ENCODE data around the gene UCP3.

UCP3 gene

DNA sequence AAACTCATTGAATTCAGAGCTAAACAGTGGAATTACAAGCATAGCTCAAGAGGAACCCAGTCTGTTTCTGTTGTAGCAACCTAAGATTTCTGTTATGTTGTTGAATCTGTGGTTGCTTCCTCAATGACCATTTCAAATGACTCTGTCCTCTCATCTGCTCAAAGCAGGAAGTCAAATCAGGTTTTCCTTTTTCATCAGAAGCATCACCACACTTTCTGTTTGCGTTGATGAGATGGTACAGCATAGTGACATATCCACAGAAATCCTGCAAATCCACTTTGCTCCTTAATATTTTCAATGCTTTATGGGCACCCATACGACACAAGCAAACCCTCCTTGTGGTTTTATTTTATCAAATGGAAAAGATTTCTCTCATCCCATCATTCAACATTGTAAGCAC, 13.6 kb downstream of the UCP3 start:
- Histone ChIP-seq H3K27me3 (ENCODE audit: low read length) (no peaks in the 10 kb centered on the region), H3K9me2 (replicated peaks; ENCODE audit: insufficient read depth, low read length) (no peaks in the 10 kb centered on the region), H3K36me3 (ENCODE audit: low read length) (no peaks in the 10 kb centered on the region), H3K9me3 (ENCODE audit: insufficient read depth, low read length) (no peaks in the 10 kb centered on the region), H3F3A (ENCODE audit: insufficient read depth) (0 out of 2 replicates have a peak, but pooled peaks cover 7% of the 10 kb centered on the region), H3K27ac (ENCODE audit: low read depth, low read length) (peak overlapping the region; percentile 28), H2AFZ (ENCODE audit: low read depth, low read length, severe bottlenecking) (no peak overlapping the region), H3K79me2 (ENCODE audit: insufficient read depth, low read length) (no peaks in the 10 kb centered on the region), H3K4me2 (ENCODE audit: low read depth, low read length, poor library complexity, severe bottlenecking) (peak overlapping the region; percentile 19), H4K20me1 (ENCODE audit: low read depth, low read length) (no peaks in the 10 kb centered on the region), H3K9ac (ENCODE audit: low read length) (no peak overlapping the region), H3K4me3 (ENCODE audit: insufficient read depth, low read length, poor library complexity, severe bottlenecking) (no peak overlapping the region)
- TF ChIP-seq CTCF (IDR thresholded peaks at IDR 0.05; ENCODE audit: insufficient read depth, low read length, poor library complexity, severe bottlenecking) (no peak), EZH2phosphoT487 (conservative IDR thresholded peaks at IDR 0.05; ENCODE audit: low read length) (no peak)

DNA sequence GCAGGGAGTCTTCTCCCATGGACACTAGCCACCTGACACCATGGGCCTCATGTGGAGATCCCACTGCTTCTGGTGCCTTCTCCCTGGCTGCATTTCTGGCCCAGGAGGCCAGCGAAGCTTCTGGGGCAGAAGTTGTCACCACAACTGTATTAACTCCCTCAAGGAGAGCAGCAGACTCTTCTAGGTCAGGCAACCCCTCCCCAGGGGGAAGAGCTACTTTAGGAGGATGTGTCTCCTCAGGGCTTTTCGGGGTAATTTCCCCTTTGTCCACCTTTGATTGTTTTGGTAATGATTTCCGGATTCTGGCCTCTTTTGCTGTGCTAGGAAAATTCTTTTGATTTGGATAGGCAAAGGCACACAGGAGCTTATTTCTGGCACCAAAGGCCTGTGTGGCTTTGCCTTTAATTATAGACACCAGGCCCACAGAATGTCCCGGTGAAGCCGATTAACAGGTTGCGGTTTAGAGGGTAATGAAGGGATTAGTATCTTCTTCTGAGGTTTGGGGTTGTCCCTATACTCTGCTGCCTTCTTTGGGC, 17.3 kb downstream of the UCP3 start:
- H3K79me2 ChIP-seq (ENCODE audit: insufficient read depth, low read length), result no peaks in the 10 kb centered on the region
- H3K9me2 ChIP-seq (replicated peaks; ENCODE audit: insufficient read depth, low read length), result no peaks in the 10 kb centered on the region
- H3K4me3 ChIP-seq (ENCODE audit: insufficient read depth, low read length, poor library complexity, severe bottlenecking), result no peak overlapping the region
- TF ChIP-seq EZH2phosphoT487 (conservative IDR thresholded peaks at IDR 0.05; ENCODE audit: low read length) (no peak), CTCF (IDR thresholded peaks at IDR 0.05; ENCODE audit: insufficient read depth, low read length, poor library complexity, severe bottlenecking) (no peak)
- no peak overlapping the region for H3K9ac ChIP-seq (ENCODE audit: low read length)
- H3K9me3 ChIP-seq (ENCODE audit: insufficient read depth, low read length), result no peaks in the 10 kb centered on the region
- H3K27ac ChIP-seq (ENCODE audit: low read depth, low read length), result no peak overlapping the region
- H2AFZ ChIP-seq (ENCODE audit: low read depth, low read length, severe bottlenecking), result no peak overlapping the region
- 0 out of 2 replicates have a peak, but pooled peaks cover 4% of the 10 kb centered on the region for H3F3A ChIP-seq (ENCODE audit: insufficient read depth)
- no peaks in the 10 kb centered on the region for H4K20me1 ChIP-seq (ENCODE audit: low read depth, low read length)
- H3K4me2 ChIP-seq (ENCODE audit: low read depth, low read length, poor library complexity, severe bottlenecking), result no peak overlapping the region
- H3K36me3 ChIP-seq (ENCODE audit: low read length), result no peaks in the 10 kb centered on the region
- H3K27me3 ChIP-seq (ENCODE audit: low read length), result no peaks in the 10 kb centered on the region

DNA sequence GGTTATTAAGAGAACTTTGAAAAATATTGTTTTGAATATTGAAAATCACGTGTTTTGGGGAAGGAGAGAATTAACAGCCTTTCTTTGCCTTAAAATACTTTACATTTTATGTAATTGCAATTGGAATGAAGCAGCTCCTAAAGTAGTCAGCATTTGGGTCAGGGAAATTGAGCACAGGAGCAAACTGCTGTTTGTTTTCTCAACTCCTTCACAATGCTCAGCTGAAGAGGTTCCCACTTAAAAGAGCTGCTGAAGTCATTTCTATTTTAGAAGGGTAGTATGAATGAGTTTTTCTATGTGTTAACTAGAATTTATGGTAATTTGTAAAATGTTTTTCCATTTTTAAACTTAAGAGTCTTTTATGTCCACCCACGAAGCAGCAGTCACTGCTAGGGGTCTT, 18.2 kb downstream of the UCP3 start:
- H3K9me2 ChIP-seq (replicated peaks; ENCODE audit: insufficient read depth, low read length), result no peaks in the 10 kb centered on the region
- H3K9me3 ChIP-seq (ENCODE audit: insufficient read depth, low read length), result no peaks in the 10 kb centered on the region
- no peak overlapping the region for H2AFZ ChIP-seq (ENCODE audit: low read depth, low read length, severe bottlenecking)
- no peak overlapping the region for H3K4me3 ChIP-seq (ENCODE audit: insufficient read depth, low read length, poor library complexity, severe bottlenecking)
- H4K20me1 ChIP-seq (ENCODE audit: low read depth, low read length), result no peaks in the 10 kb centered on the region
- H3K27ac ChIP-seq (ENCODE audit: low read depth, low read length), result no peak overlapping the region
- H3K36me3 ChIP-seq (ENCODE audit: low read length), result no peaks in the 10 kb centered on the region
- H3K9ac ChIP-seq (ENCODE audit: low read length), result no peak overlapping the region
- H3K79me2 ChIP-seq (ENCODE audit: insufficient read depth, low read length), result no peaks in the 10 kb centered on the region
- H3K27me3 ChIP-seq (ENCODE audit: low read length), result no peaks in the 10 kb centered on the region
- TF ChIP-seq CTCF (IDR thresholded peaks at IDR 0.05; ENCODE audit: insufficient read depth, low read length, poor library complexity, severe bottlenecking) (no peak), EZH2phosphoT487 (conservative IDR thresholded peaks at IDR 0.05; ENCODE audit: low read length) (no peak)
- H3K4me2 ChIP-seq (ENCODE audit: low read depth, low read length, poor library complexity, severe bottlenecking), result no peak overlapping the region
- 0 out of 2 replicates have a peak, but pooled peaks cover 3% of the 10 kb centered on the region for H3F3A ChIP-seq (ENCODE audit: insufficient read depth)

All from SU-DHL-6 (cell line).